ENCODE results near the gene SMG7. TPM values are rescaled to one million over a fixed set of nuclear protein-coding genes. Genes with fewer than 3 reads are reported as not detected.

The SMG7 gene
- total RNA-seq, 1 experiment from 2014 or later = 65.2 TPM

DNA sequence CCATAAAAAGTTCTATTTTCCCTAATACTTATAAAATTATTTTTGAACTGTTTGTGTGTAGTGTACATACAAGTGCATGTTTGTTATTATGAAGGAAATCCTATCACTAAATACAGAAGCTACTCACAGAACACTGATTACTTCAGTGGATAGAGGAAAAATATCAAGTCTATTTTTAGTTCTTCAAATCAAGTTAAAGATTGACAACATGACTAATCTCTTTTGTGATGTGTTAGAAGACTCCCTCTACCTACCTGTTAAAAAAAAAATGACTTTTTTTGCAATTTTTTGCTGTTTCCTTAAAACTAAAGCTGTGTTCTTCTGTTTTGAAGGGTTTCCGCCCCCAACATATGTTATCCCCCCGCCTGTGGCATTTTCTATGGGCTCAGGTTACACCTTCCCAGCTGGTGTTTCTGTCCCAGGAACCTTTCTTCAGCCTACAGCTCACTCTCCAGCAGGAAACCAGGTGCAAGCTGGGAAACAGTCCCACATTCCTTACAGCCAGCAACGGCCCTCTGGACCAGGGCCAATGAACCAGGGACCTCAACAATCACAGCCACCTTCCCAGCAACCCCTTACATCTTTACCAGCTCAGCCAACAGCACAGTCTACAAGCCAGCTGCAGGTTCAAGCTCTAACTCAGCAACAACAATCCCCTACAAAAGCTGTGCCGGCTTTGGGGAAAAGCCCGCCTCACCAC is 72.4 kb downstream of the SMG7 start:
- intact Hi-C loops (cut with micrococcal nuclease; ENCODE audit: unreplicated experiment) = loop anchor here (10.0 kb wide), 1 partner anchor 260 kb away; no protein-coding TSS in a partner anchor
- TF ChIP-seq, protein P1, sequence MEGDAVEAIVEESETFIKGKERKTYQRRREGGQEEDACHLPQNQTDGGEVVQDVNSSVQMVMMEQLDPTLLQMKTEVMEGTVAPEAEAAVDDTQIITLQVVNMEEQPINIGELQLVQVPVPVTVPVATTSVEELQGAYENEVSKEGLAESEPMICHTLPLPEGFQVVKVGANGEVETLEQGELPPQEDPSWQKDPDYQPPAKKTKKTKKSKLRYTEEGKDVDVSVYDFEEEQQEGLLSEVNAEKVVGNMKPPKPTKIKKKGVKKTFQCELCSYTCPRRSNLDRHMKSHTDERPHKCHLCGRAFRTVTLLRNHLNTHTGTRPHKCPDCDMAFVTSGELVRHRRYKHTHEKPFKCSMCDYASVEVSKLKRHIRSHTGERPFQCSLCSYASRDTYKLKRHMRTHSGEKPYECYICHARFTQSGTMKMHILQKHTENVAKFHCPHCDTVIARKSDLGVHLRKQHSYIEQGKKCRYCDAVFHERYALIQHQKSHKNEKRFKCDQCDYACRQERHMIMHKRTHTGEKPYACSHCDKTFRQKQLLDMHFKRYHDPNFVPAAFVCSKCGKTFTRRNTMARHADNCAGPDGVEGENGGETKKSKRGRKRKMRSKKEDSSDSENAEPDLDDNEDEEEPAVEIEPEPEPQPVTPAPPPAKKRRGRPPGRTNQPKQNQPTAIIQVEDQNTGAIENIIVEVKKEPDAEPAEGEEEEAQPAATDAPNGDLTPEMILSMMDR (IDR thresholded peaks at IDR 0.05) = no peak
- TF ChIP-seq TCF7L2 (IDR thresholded peaks at IDR 0.05; ENCODE audit: low read depth, low read length) (no peak), POLR2AphosphoS5 (IDR thresholded peaks at IDR 0.05; ENCODE audit: low read depth, low read length) (no peak), SIN3A (IDR thresholded peaks at IDR 0.05; ENCODE audit: borderline replicate concordance, insufficient read depth, low read depth, low read length) (no peak)
- TF ChIP-seq, protein P2, sequence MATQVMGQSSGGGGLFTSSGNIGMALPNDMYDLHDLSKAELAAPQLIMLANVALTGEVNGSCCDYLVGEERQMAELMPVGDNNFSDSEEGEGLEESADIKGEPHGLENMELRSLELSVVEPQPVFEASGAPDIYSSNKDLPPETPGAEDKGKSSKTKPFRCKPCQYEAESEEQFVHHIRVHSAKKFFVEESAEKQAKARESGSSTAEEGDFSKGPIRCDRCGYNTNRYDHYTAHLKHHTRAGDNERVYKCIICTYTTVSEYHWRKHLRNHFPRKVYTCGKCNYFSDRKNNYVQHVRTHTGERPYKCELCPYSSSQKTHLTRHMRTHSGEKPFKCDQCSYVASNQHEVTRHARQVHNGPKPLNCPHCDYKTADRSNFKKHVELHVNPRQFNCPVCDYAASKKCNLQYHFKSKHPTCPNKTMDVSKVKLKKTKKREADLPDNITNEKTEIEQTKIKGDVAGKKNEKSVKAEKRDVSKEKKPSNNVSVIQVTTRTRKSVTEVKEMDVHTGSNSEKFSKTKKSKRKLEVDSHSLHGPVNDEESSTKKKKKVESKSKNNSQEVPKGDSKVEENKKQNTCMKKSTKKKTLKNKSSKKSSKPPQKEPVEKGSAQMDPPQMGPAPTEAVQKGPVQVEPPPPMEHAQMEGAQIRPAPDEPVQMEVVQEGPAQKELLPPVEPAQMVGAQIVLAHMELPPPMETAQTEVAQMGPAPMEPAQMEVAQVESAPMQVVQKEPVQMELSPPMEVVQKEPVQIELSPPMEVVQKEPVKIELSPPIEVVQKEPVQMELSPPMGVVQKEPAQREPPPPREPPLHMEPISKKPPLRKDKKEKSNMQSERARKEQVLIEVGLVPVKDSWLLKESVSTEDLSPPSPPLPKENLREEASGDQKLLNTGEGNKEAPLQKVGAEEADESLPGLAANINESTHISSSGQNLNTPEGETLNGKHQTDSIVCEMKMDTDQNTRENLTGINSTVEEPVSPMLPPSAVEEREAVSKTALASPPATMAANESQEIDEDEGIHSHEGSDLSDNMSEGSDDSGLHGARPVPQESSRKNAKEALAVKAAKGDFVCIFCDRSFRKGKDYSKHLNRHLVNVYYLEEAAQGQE (IDR thresholded peaks at IDR 0.05; ENCODE audit: insufficient read depth in 1 of 2, low read depth in 2 of 2, low read length in 1 of 2) = no peak
- in situ Hi-C loops (cut with HindIII; ENCODE audit: low pct_unique_long_range_greater_than_20kb, low sequenced_read_pairs) = no loop called here
- ATAC-seq (no peak), DNase-seq (ENCODE audit: low read depth, low spot score) (no peak)
- Histone ChIP-seq H3K27ac (ENCODE audit: low read length) (no peak overlapping the region), H3K36me3 (ENCODE audit: control insufficient read depth, insufficient read depth, low read length) (peaks cover 55% of the 10 kb centered on the region), H3K4me1 (ENCODE audit: control insufficient read depth, insufficient read depth, low read length) (no peaks in the 10 kb centered on the region), H3K27me3 (ENCODE audit: control insufficient read depth, insufficient read depth, low read length) (no peaks in the 10 kb centered on the region), H3K9me3 (ENCODE audit: control insufficient read depth, insufficient read depth, low read depth, low read length) (no peaks in the 10 kb centered on the region), H3K4me3 (ENCODE audit: low read depth in 2 of 2, low read length in 2 of 2) (no peak overlapping the region)
- CTCF ChIA-PET = interaction anchor here (0.6 to 0.7 kb wide), 2 partner anchors 217 to 507 kb away, joined by 3 to 5 read pairs; no protein-coding TSS in a partner anchor
- POLR2A ChIA-PET = interaction anchor here (0.7 kb wide), 1 partner anchor 82 kb away, joined by 3 read pairs; no protein-coding TSS in a partner anchor
- BruUV-seq (replicated peaks) = no TSS peak

DNA sequence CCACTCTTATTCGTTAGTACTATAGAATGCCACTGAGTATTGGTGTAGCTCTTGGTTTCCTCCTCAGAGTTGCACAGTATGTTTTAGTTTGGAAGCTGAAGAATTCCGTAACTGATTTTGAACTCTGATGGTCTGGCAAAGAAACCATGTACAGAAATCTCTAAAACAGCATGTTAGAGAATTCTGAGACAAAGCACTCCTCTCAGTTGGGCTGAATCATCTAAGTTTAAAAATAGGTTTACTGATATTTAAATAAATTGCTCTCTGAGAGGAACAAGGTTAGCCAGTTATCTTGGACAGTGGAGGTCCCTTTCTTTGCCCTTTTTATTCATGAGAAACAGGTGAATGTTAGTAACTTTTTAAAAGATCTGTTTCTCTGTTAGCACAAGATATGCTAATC is 74.1 kb downstream of the SMG7 start:
- no peaks in the 10 kb centered on the region for H3K27me3 ChIP-seq (ENCODE audit: control insufficient read depth, insufficient read depth, low read length)
- in situ Hi-C loops (cut with HindIII; ENCODE audit: low pct_unique_long_range_greater_than_20kb, low sequenced_read_pairs) = no loop called here
- ATAC-seq (no peak), DNase-seq (ENCODE audit: low read depth, low spot score) (no peak)
- no TSS peak for BruUV-seq (replicated peaks)
- peaks cover 55% of the 10 kb centered on the region for H3K36me3 ChIP-seq (ENCODE audit: control insufficient read depth, insufficient read depth, low read length)
- no peaks in the 10 kb centered on the region for H3K9me3 ChIP-seq (ENCODE audit: control insufficient read depth, insufficient read depth, low read depth, low read length)
- ChIA-PET POLR2A (no interaction called here), CTCF (no interaction called here)
- TF ChIP-seq POLR2AphosphoS5 (IDR thresholded peaks at IDR 0.05; ENCODE audit: low read depth, low read length) = no peak
- TF ChIP-seq TCF7L2 (IDR thresholded peaks at IDR 0.05; ENCODE audit: low read depth, low read length) = no peak
- TF ChIP-seq, protein P2 (IDR thresholded peaks at IDR 0.05; ENCODE audit: insufficient read depth in 1 of 2, low read depth in 2 of 2, low read length in 1 of 2) = no peak
- TF ChIP-seq SIN3A (IDR thresholded peaks at IDR 0.05; ENCODE audit: borderline replicate concordance, insufficient read depth, low read depth, low read length) = no peak
- TF ChIP-seq, protein P1 (IDR thresholded peaks at IDR 0.05) = no peak
- intact Hi-C loops (cut with micrococcal nuclease; ENCODE audit: unreplicated experiment) = loop anchor here (10.0 kb wide), 1 partner anchor 262 kb away; no protein-coding TSS in a partner anchor
- no peak overlapping the region for H3K4me3 ChIP-seq (ENCODE audit: low read depth in 2 of 2, low read length in 2 of 2)
- H3K4me1 ChIP-seq (ENCODE audit: control insufficient read depth, insufficient read depth, low read length) = no peaks in the 10 kb centered on the region
- no peak overlapping the region for H3K27ac ChIP-seq (ENCODE audit: low read length)
